SK-MEL-5 (cell line): ENCODE data around the gene TACO1. TPM values are rescaled to one million over a fixed set of nuclear protein-coding genes. Genes with fewer than 3 reads are reported as not detected.

Source experiments
- DNase-seq: peaks from one replicate; pipeline ENCODE4 v3.0.0-alpha.2; 2016; ENCODE audit warnings: low read depth, low spot score
- in situ Hi-C: cut with HindIII; loops from 2 replicates; pipeline ENCODE4 v1.10.0; 2016; ENCODE audit warnings: low sequenced_read_pairs, high pct_unique_total_duplicates, low pct_unique_long_range_greater_than_20kb
- total RNA-seq: library from RNA; depleted of rRNA; stranded (reverse); fragments of >200 nt; shearing (Covaris generic); gene quantifications from 2 replicates; pipeline ENCODE4 v1.2.3, GENCODE V29; 2014

The TACO1 gene
- total RNA-seq, 1 experiment from 2014 or later = 25.9 TPM

GRCh38 chr17:63592797-63593196 is 7.9 kb upstream of the TACO1 start:
- no peak for DNase-seq
- in situ Hi-C loops = no loop called here

- DNase-seq = no peak
- in situ Hi-C loops = no loop called here
These were observed 5.6 kb upstream of the TACO1 start for GRCh38 chr17:63595132-63595531.

DNA sequence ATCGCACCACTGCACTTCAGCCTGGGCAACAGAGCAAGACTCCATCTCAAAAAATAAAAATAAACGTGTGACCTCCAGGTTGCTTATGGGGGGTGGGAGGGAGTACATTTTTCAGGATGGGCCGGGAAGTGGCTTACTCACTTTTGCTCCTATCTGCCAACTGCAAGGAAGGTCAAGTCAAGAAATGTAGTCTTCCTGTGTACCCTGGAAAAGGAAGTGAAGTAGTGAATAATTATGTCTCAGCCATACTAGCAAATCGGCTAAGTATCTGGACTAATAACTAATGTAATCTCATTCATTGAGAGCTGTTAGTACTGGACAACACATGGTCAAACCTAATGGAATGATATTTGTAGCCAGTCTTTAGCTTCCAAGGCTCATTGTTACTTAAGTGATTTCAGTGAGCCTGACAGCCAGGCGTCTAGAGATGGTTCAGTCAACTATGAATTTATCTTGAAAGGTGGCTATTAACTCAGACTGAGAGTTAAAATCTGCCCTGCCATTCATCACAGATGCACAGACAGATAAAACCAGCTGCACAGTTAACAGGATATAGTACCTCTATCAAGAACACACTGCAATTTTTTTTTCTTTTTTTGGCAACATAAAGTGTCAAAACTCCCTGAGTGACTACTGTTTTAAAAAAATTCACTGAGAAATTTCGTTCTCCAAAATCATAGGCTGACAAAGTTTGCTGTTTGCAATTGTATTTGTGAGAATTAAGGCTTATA is 3.7 kb upstream of the TACO1 start:
- in situ Hi-C loops = no loop called here
- DNase-seq = no peak

DNA sequence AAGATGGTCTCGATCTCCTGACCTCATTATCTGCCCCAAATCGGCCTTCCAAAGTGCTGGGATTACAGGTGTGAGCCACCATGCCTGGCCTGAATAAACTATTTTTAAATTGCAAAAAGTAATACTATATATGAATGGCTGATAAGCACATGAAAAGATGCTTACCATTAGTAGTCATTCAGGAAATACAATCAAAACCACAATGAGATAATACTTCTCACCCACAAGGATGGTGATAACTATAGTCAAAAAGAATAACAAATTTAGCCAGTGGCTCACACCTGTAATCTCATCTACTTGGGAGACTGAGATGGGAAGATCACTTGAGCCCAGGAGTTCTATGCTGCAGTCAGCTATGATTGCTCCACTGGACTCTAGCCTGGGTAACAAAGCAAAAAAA is 2.4 kb upstream of the TACO1 start:
- in situ Hi-C loops = no loop called here
- no peak for DNase-seq

GRCh38 chr17:63601439-63602371 is 1.0 kb downstream of the TACO1 start:
- in situ Hi-C loops = no loop called here
- no peak for DNase-seq

- DNase-seq = no peak
- in situ Hi-C loops = no loop called here
These were observed 9.3 kb downstream of the TACO1 start for GRCh38 chr17:63609816-63610573.

DNA sequence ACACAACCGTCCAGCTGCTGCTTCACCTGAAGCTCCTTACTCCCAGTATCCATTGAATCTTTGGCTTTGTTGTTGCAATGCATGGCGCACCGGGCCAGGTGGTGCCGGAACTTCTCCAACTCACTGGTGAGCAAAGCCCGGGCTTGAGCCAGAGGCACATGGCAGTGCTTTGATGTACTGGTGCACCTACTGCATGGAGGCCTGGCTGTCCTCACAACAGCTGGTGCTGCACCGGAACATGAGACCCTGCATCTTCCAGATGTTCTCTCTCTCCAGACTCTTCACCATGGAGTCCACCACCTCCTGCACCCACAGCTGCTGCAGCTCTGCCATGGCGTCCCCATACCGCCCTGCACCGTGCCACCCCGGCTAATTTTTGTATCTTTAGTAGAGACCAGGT is 10.2 kb downstream of the TACO1 start:
- DNase-seq = no peak

DNA sequence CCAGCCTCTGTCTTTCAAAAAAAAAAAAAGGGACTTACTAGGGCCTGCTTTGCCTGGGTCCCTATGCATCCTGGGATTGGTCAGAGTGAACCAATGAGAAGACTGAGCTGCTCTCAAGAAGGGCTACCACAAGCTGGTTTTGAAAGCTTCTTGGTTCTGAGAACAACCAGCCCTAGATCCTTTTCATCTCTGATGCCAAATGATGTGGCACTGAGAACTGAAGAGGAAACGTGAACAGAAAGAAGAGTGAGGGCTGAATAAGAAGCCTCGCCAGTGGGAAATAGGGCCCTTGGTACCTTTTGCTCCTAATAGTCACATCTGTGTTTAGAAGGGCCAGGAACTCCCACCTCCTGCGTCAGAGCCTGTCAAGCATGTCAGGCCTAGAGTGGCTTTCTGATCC is 10.7 kb downstream of the TACO1 start:
- no peak for DNase-seq
- in situ Hi-C loops = no loop called here

More for the DNA sequence above, 10.2 kb downstream of the TACO1 start:
- in situ Hi-C loops = no loop called here

DNA sequence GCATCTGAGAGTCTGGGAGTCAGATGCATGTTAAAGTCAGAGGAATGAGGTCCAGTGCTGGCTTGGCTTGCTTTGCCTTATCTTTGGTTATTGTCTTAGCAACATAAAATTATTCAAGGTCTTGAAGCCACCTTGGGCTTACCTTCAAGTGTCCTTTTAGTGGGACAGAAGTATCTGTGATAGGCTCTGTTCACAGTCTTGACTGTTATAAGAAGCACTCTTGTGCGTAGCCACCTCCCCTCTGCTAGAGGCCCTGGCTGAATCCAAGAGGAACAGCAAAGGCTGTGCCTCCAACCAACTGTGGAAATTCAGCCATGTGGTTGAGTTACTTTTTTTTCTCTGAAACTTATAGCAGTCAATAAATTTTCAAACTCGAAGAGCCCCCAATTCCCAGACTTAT is 13.0 kb downstream of the TACO1 start:
- DNase-seq = no peak
- in situ Hi-C loops = no loop called here

DNA sequence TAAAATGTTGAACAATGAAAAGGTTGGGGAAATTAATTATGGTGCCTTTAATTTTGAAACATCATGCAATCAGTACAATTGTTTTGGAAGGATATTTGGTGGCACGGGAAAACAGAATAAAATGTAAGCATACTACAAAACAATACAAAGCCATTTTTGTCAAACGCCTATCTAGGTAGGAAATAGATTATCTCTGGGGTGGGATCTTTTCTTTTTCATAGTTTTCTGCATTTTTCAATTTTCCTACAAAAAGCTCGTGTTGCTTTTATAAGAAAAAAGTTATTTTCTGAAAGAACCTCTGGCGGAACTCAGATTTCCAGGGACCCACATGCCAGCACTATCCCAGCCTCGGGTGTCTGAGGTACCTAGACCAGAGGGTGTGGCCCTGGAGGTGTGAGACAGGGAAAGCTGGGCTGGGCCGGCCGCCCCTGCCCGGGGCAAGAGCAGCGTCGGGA is 20.6 kb downstream of the TACO1 start:
- no peak for DNase-seq

DNA sequence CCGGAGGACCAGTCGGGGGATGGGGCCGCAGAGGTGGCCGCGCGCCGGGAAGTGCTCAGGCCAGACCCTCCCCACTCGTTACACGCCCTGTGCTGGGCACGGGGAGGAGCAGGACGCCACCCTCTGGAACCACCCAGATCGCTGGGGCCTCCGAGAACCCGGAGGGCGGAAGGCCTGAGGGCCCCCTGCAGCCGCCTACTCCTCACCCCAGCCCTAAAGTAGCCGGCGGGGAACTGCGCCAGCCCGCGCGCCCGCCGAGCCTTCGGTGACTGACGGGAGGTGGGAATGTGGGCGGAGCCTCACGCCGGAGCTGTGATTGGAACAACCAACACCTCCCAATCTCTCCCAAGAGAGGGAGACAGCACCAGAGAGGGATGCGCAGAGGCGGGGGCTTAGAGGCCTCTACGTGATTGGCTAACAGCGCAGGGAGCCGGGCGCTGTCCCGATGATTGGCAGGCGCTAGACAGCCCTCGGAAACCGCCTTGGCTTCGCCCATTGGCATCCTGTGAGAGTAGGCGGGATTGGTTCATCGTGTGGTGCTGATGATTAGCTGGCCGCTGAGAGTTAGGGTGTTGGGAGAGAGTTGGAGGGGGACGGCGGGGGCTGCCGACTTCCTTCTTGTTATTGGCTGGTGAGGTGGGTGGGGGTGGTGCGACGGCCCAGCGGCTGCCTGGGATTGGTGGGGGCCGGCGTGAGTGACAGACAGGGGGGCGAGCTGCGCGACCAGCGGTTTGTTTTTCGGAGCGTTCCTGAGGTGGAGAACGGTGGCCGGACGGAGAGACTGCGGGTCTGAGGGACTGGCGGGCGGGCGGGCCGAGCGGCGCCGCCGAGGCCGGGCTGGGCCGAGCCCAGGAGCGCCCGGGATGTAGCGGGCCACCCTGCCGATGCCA is 21.2 kb downstream of the TACO1 start, which contains the start of gene MAP3K3:
TSS of gene MAP3K3 (plus strand) at position 734 of the 890 bp plus-strand sequence. CDS start 343 bp downstream, outside the sequence.
- in situ Hi-C loops = no loop called here
- DNase-seq = peak; percentile 100

More for the DNA sequence above, 20.6 kb downstream of the TACO1 start:
- in situ Hi-C loops = no loop called here

DNA sequence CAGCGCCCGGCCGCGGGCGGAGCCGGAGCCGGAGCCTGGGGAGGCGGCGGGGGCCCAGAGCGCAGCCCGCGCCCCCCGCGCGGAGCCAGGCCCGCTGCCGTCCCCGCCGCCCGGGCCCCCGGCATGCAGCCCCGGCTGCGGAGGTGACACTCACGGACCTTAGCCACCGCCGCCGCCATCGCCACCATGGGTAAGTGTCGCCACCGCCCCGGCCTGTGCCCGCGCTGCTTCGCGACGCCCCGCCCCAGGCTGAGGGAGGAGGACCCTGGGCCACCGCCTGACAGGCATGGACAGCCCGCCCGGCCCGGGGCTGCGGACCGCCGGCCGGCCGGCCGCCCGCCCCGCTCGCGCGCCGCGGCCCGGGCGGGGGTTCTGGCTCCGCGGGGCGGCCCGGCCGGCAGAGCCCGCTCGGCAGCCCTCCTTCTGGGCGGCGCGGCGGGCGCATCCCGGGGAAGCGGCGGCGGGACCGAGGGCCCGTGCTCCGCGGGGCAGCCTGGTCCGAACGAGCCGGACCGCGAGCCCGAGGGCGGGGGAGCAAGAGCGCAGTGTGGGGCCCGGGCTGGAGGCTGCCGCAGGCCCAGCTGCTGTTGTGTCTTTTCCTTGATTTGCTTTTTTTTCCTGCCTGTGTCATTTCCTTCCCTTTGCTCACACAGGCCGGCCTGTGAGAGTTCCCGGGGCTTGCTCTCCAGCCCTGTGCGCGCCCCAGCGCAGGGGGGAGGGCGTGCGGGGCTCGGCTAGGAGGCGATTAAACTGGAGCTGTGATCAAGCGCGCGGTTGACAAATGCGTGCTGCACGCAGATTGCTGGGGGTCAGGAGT is 22.1 kb downstream of the TACO1 start:
- in situ Hi-C loops = no loop called here
- DNase-seq = peak; percentile 55

DNA sequence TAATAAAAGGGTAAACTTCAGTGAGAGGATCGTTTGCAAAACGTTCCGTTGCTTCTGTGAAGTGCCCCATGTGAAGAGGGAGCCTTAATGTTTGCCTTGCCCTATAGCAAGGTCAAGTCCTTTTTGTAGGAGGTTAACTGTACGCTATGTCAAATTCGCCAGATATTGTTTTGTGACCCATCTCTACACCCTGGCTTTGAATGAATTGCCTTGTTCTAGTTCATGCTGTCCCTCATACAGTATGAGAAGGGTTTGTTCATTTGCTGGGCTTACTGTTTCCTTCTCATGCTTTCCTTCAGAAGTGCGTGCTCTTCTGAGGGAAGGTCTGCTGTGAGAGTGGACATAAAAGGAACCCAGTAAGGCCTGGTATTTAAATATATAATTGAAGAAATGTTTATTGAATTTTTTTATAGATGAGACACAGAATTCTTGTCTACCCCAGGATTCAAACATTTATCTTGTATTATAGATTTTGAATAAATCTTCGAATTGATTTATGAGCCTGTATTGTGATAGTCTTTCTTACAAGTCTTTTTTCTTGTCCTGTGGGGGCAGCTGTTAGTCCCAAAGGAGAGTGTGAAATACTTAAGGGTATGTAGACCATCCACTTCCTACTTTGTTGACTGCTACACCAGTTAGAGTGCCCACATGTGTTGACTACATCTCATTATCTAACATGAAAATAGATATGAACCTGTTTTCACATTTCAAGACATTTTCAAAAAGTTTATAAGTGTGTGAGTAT is 23.3 kb downstream of the TACO1 start:
- in situ Hi-C loops = no loop called here
- peak; percentile 43 for DNase-seq

- in situ Hi-C loops = no loop called here
- DNase-seq = no peak
These were observed 23.8 kb downstream of the TACO1 start for GRCh38 chr17:63624531-63624880.

- DNase-seq = no peak
- in situ Hi-C loops = no loop called here
These were observed 26.0 kb downstream of the TACO1 start for GRCh38 chr17:63626551-63627180.
